HG02763 (cell line): Measurements from ENCODE around the gene HMX1.

Experiments
- ATAC-seq: cut with Tn5 transposase; IDR thresholded peaks from one replicate; pipeline ENCODE4 v1.9.1; 2021; ENCODE audit warnings: mild to moderate bottlenecking, moderate library complexity; ENCODE audit not compliant: unreplicated experiment

HMX1 gene

GRCh38 chr4:8871417-8872401, at the start of gene HMX1:
Gene HMX1 (minus strand): TSS chr4:8871839. CDS start chr4:8871614, 225 bp downstream.
- no peak for ATAC-seq

GRCh38 chr4:8920969-8921368, 49.3 kb upstream of the HMX1 start:
- no peak for ATAC-seq

- ATAC-seq, result no peak
Measured at GRCh38 chr4:8920289-8920965, 48.8 kb upstream of the HMX1 start.

DNA sequence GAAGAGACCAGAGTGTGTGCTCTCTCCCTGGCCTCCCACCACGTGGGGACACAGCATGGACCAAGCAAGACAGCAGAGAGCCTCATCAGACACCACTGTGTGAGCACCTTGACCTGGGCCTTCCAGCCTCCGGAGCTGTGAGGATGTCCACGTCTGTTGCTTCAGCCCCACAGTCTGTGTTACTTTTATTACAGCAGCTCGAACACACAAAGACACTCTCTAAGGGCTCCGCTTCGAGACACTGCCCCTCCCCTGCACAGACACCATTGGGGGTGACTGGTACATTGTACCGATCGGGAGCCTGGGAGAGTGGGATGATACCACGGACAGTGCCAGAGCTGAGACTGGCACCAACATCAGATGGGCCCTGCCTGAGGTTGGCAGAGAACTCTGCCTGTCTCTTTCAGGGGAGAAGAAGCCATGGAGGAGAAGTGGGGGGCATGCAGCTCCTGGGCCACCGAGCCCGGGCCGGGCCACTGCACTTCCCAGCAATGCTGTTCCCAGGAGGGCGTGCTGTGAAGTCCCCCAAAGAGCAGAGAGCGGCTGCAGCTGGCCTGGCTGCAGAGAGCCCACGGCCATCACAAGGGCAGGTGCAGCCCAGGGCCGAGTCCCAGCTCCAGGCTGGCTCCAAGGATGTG, 48.1 kb upstream of the HMX1 start:
- ATAC-seq, result no peak

DNA sequence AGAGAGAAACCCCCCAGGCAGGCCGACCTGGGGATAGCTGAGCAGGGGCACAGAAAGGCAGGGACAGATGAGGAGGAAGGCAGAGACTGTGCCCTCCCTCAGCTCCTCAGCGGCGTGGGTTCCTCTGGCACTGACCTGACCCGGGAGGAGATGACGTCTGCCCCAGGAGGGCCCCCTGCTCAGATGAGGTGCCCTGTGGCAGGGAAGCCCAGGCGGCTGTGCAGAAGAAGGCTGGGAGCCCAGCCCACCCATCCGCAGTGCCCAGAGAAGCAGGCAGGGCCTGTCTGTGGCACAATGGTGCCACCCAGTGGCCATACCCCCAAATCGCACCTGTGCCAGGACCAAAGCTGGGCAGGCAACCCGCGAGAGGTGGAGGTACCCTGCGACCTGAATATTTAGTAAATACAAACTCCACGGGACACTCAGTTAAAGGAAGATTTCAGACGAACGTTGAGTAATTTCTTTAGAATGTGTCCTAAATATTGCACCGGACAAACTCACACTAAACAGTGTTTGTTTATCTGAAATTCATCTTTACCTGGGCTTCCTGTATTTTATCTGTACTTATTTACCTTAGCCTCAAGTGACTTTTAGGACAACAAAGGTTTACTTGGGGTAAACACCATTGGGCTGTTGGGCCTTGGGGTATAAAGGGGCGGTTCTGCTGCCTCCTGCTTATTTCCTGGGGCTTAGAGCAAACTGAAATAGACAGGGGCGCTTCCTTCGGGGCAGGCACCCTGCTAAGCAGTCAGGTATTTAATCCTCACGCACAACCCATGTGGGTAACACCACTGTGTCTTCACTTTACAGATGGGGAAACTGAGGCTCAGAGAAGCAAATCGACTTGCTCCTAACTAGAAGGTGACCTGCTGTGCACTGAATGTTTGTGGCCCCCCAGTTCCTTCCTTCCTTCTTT, 46.5 kb upstream of the HMX1 start:
- ATAC-seq, result peak; percentile 77

- ATAC-seq, result no peak
Measured at GRCh38 chr4:8917321-8917811, 45.7 kb upstream of the HMX1 start.

DNA sequence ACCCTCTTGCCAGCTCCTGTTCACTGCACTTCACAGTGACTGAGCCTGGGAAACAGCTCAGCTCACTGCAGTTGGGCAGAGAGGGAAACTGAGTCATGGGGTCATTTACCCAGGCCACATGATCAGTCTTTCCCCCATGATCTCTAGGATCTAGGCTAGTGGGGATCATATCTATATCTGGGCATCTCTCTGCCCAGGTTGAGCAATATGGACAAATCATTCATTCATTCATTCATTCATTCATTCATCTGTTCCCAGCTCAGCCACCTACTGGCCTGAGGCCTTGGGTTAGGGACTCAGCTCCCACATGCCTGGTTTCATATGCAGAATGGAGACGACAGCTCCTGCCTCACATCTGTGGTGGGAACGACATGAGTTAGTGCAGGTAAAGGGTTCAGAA, 45.3 kb upstream of the HMX1 start:
- no peak for ATAC-seq

GRCh38 chr4:8916351-8916885, 44.8 kb upstream of the HMX1 start:
- no peak for ATAC-seq

- no peak for ATAC-seq
Measured at GRCh38 chr4:8915201-8916200, 43.9 kb upstream of the HMX1 start.

GRCh38 chr4:8914461-8915171, 43.0 kb upstream of the HMX1 start:
- ATAC-seq, result no peak

DNA sequence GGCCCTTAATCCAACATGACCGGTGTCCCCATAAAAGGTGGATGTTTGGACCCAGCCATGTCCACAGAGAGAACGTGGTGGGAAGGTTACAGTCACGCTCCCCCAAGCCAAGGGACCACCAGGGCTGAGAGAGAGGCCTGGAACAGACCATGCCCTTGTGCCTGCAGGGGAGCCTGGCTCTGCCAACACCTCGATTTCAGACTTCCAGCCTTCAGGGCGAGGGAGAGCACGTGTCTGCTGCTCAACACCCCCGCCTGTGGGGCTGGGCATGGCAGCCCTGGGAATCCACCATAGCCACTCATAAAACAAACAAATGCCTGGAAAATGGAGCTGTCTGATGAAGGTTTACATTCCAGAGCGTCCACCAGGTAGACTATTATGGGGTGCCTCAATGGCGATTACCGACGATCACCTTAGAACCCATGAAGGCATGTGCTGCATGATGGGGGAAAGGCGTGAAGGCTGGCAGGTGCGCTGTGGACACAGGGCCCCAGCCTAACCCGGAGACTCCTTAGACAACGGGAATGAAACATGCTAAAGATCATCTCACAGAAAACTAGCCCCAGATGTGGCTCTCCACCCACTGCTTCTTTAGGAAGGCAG, 42.3 kb upstream of the HMX1 start:
- ATAC-seq, result no peak

DNA sequence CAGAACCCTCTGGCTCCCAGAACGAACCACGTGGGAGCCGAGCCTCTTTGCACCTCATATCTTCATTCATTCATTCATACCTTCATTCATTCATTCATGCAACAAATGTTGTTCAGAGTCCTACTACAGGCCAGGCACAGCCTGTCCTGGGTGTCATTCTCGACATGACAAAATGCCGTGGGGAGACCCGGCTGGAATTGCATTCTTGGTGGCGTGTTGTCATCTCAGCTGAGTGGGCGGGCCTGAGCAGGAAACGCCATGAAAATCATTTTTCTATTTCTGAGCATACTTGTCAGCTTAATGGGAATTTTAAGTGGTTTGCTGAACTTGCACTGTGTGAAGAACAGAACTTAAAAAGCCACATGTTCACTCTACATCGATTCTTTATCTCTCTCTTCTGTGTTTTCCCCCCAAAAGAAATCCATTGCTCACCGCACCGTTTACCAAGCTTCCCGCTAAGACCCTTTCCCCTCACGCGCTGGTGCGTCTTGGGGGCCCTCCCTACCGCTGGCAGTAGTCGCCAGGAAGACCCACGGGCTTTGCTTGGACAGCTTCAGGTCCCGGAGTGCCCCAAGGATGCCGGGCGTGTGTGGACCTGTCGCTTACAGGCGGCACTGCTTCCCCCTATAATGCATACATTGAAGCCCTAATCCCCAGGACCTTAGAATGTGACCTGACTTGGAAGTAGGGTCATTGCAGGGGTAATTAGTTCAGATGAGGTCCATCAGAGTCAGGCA, 41.6 kb upstream of the HMX1 start:
- no peak for ATAC-seq

DNA sequence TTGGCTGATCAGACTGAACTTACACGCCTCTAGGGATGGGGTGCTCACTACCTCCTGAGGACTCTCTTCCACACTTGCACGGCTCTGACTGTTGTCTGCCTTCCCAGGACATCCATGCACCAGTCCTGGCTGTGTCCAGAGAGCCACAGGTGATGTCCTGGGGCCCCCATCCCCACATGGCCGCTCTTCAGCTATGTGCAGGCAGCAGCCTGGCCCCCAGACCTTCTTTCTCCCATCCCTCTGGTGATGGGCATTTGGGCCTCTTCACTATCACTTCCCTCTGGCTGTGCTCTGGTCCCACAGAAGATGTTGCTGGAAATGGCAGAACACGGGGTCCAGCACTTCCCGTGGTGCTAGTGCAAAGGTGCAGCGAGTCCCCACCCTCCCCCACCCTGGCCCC, 40.9 kb upstream of the HMX1 start:
- ATAC-seq, result no peak

- ATAC-seq, result no peak
Measured at GRCh38 chr4:8912089-8912455, 40.4 kb upstream of the HMX1 start.

DNA sequence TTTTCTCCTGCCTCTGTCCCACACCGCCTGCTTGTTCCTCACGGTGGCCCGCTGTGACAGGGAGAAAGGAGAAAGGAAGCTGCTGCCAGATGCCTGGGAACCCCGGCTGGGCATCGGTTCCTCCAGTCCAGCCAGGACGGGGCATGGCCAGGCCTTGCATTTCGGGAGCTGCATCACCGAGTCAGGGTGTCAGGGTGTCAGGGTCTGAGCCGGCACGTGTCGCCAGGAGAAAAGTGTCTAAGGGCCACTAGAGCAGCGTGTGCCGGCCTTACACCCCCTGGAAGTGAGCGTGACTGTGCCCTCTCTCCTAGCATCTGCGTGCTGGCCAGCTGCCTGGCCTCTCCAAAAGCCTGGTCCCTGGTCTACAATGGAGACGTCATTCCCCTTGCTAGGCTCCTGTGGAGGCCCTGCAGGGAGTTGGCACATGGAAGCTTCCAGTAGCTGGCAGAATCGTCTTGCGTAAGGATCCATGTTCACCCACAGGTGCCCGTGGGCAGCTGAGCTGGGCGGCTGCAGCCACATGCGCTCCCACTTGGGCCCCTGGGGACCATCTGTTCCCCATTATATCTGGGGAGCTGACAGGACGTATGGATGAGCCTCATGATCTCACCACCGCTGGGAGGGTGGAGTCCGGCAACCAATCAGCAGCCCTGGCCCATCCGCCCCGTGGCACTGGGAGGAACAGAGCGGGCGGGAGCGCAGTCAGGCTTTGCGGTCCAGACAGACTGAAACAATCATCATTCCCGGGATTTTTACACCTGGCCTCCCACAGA, 39.9 kb upstream of the HMX1 start:
- no peak for ATAC-seq

DNA sequence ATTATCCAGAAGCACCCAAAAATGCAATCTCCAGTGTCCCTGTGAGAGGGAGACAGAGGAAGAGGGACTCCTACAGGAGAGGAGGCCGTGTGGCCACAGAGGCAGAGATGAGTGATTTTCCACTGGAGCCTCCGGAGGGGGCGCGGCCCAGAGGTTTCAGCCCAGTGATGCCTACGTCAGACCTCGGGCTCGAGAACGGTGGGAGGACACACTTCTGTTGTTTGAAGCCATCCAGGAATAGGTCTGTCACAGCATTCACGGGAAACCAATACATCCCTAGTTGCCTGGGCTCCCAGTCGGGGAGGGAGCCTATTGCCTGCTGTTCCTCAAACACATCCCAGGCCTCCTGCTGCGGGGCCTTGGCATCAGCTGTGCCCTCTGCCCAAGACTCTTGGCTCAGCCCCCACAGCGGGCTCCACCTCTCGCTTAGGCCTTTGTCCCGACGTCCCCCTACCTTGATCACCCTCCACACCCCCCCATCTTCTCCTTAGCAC, 39.2 kb upstream of the HMX1 start:
- no peak for ATAC-seq
